GM21786 (cell line): ENCODE results near the gene MASP1.
"Not testable (repeated sequence)": the region's sequence is repeated elsewhere in the genome, so short reads cannot be mapped to it uniquely, and the experiment has no call there.

Source experiments
- ATAC-seq: cut with Tn5 transposase; IDR thresholded peaks from one replicate; pipeline ENCODE4 v1.9.1; 2021; ENCODE audit not compliant: unreplicated experiment

The MASP1 gene

DNA sequence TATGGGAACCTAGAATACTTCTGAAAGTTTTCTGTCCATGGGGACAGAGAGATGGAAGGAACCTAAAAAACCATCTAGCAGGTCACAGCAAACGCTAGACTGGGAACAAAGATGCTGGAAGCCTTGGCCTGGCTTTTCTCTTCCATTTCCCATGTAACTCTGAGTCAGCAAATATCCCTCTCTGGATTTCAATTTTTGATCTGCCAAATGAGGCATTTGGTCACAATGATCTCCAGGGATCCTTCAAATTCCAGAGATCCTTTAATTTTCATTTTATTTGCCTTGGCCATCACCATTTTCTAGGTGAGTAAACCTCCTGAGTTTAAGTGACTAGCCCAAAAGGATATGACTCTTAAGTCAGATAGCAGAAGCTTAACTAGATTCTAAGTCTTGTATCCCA, 54.6 kb downstream of the MASP1 start:
- no peak for ATAC-seq

GRCh38 chr3:187230011-187230410, 61.5 kb downstream of the MASP1 start:
- no peak for ATAC-seq

DNA sequence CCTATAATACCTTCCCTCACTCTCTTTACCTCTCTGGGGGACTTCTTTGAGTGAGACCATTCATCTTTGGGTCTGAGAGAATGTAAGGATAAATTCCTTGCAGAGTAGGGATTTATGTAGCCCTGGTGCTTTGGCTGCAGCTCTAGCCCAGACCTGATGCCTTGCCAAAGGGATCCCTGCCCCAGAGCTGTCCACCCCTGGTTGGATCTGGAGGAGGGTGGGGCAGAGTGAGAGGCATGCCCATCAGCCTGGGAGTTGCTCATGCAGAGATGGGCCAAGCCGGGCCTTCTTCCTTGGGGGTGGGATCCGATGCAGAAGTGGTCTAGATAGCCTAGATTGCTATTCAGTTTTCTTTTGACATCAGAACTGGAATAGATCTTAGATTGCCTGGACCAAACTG, 62.8 kb downstream of the MASP1 start:
- ATAC-seq, result no peak

DNA sequence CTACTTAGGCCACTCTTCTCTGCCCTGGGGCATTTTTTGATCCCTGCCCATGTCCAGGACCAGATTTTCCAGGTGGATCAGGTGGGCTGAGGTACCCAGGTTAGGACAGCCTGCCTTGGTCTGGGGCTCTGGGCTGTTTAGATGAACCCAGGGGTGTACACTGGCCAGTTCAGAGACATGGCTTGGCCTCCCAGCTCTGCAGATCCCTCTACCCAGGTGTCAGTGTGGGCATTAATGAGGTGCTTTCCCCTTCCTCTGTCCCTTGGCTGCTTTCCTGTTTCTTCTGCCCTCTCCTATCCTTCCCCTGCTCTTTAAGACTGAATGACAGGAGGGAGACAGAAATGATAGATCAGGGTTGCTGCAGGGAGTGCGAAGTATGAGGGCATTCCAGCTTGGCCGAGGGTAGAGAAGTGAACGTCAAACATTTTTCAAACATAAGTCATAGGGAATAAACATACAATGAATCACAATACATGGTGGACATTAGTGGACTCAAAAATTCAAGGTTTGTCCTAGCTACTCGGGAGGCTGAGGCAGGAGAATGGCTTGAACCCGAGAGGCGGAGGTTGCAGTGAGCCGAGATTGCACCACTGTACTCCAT, 63.8 kb downstream of the MASP1 start:
- ATAC-seq, result no peak

- no peak for ATAC-seq
These were observed 67.7 kb downstream of the MASP1 start for GRCh38 chr3:187223799-187224198.

GRCh38 chr3:187222801-187223200, 68.7 kb downstream of the MASP1 start:
- ATAC-seq, result no peak

- no peak for ATAC-seq
These were observed 76.1 kb downstream of the MASP1 start for GRCh38 chr3:187215460-187215859.

DNA sequence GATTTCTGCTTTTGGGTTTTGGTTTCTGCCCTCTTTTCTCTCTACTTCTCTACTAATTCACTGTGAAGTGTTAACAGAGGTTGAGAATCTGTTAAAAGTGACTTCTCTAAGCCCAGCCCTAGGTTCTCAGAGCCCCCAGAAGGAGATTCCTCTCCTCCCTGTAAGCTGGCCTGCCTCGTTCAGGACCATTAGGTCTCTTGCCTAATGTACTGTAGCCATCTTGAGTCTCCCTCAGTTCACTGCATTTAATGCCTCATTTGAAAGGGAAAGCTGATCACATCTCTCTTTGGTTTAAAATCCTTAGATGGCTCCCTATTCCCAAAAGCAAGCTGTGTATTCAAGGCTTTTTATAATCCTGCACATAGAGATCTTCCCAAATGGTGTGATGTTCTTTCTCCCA, 77.9 kb downstream of the MASP1 start:
- no peak for ATAC-seq

- ATAC-seq, result no peak
These were observed 78.8 kb downstream of the MASP1 start for GRCh38 chr3:187212705-187213104.

GRCh38 chr3:187212196-187212545, 79.4 kb downstream of the MASP1 start:
- no peak for ATAC-seq

DNA sequence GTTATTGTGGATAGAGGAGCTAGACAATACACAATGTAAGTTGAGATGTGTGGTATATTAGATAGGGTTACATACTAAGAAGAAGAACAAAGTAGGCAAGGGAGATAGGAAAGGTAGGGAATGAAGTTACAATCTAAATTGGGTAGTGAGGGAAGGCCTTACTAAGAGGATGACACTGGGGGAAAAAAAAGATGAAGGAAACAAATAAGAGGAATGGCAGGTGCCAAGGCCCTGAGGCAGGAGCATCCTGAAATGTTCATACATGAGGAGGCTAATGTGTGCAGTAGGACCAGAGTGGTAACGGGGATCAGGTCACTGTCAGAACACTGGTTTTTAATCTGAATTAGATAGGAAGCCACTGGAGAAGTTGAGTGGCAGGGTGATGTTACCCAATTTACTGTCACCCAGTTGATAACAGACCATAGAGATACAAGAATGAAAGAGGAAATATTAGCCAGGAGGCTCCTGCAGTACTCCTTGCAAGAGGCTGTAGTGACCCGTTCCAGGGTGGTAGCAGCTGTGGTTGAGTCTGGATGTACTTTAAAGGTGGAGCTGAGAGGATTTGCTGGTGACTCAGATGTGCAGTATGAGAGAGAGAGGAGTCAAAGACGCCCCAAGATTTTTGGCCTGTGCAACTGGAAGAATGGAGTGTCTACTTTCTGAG, 79.9 kb downstream of the MASP1 start:
- no peak for ATAC-seq

GRCh38 chr3:187210545-187211327, 80.8 kb downstream of the MASP1 start:
- peak; percentile 82 for ATAC-seq

- ATAC-seq, result no peak
These were observed 81.4 kb downstream of the MASP1 start for GRCh38 chr3:187210091-187210490.

- ATAC-seq, result no peak
These were observed 82.0 kb downstream of the MASP1 start for GRCh38 chr3:187209491-187209890.

- no peak for ATAC-seq
These were observed 83.4 kb downstream of the MASP1 start for GRCh38 chr3:187208159-187208558.

DNA sequence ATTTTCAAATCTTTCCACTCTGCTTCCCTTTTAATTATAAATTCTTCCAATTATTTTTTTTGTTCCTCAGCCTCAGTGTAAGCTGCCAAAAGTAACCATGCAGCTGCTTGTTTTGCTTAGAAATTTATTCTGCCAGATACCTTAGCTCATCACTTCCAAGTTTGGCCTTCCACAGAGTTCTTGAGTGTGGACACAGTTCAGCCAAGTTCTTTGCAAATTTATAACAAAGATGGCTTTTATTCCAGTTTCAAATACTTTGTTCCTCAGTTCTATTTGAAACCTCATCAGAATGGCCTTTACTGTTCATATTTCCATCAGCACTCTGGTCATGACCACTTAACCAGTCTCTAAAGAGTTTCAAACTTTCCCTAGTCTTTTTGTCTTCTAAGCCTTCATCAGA, 83.9 kb downstream of the MASP1 start:
- no peak for ATAC-seq

DNA sequence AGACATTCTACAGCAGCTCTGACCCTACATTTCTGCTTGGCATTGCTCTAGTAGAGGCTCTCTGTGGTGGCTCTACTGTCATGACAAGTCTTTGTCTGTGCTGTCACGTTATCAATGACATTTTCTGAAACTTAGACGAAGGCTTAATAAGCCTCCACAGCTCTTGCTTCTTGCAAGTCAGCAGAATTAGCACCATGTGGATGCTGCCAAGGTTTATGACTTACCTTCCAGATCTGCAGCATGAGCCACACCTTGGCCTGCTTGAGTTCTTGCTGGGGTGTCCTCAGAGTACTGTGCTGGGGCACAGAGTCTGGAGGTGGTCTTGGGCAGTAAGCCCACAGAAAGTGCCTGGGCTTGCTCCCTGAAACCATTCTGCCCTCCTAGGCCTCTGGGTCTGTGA, 84.5 kb downstream of the MASP1 start:
- no peak for ATAC-seq

DNA sequence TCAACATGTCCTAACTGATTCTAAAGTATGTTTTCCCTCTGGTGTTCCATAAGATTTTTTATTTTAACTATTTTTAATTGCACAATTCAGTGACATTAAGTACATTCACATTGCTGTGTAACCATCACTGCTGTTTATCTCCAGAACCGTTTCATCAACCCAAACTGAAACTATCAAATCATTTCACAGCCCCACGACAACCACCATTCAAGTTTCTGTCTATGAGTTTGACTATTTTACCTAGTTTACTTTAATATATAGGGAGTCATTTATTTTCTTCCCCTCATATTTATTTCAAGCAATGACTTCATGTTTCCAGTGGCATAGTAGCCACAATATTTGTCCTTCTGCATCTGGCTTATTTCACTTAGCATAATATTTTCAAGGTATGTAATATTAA, 85.9 kb downstream of the MASP1 start:
- ATAC-seq, result no peak

GRCh38 chr3:187199463-187200050, 92.0 kb downstream of the MASP1 start:
- not testable (repeated sequence) for ATAC-seq

DNA sequence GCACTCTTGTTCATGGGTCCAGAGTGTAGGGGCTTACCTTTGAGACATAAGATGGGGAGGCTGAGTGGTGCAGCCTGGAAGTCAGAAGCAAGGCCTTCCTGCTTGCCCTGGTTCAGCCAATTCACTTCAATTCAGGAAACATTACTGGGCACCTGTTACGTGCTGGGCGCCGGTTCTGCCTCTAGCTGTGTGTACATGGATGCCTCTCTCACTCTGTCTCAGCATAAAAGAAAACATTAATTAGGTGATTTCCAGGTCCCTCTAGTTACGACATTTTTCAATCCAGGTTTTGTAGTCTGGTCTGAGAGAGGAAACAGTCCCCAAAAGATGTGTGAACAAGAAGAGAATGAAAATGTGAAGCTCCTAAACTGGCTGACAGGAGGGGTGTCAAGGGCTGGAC, 93.0 kb downstream of the MASP1 start:
- ATAC-seq, result no peak

GRCh38 chr3:187197335-187197649, 94.2 kb downstream of the MASP1 start, which contains the start of gene RTP1:
TSS of gene RTP1 (plus strand) at chr3:187197486. CDS start at chr3:187197516, 30 bp downstream.
- ATAC-seq, result no peak
